Heart left ventricle (tissue), 16 donors: ENCODE measurements around the gene TRPC3. TPM values are rescaled to one million over a fixed set of nuclear protein-coding genes. Genes with fewer than 3 reads are reported as not detected.

Experiments
- ATAC-seq, 4 donors: fragments of 200-7000 bp; cut with Tn5 transposase; one replicate each; pipeline ENCODE4 v1.9.1; 2020 to 2022; ENCODE audit warnings: moderate library complexity in 4 of 4, mild to moderate bottlenecking in 3 of 4, moderate number of reproducible peaks in 1 of 4
- DNase-seq, 5 donors: peaks; one replicate each; pipeline ENCODE4 v3.0.0-alpha.2; 2020
- H3K27ac ChIP-seq, 12 donors: fragments of 200-600 bp; sonication (generic) in 4 of 12; one replicate each; pipeline versions ENCODE4 v1.5.0 to v1.8.0; 2016 to 2022; ENCODE audit warnings: mild to moderate bottlenecking in 2 of 12
- H3K27me3 ChIP-seq, 9 donors: fragments of 200-600 bp; sonication (generic) in 2 of 9; one replicate each; pipeline versions ENCODE4 v1.5.1 to v1.8.0; 2016 to 2022; ENCODE audit warnings: mild to moderate bottlenecking in 3 of 9
- H3K36me3 ChIP-seq, 9 donors: fragments of 200-600 bp; sonication (generic) in 2 of 9; one replicate each; pipeline versions ENCODE4 v1.5.0 to v1.8.0; 2018 to 2022; ENCODE audit warnings: mild to moderate bottlenecking in 2 of 9
- H3K4me1 ChIP-seq, 12 donors: fragments of 200-600 bp; sonication (generic) in 4 of 12; one replicate each; pipeline versions ENCODE4 v1.5.0 to v1.8.0; 2016 to 2022; ENCODE audit warnings: mild to moderate bottlenecking in 3 of 12
- H3K4me3 ChIP-seq, 12 donors: fragments of 200-600 bp; sonication (generic) in 4 of 12; one replicate each; pipeline versions ENCODE4 v1.5.0 to v1.8.0; 2017 to 2022; ENCODE audit warnings: mild to moderate bottlenecking in 9 of 12, moderate library complexity in 4 of 12
- H3K9me3 ChIP-seq, 12 donors: fragments of 200-600 bp; sonication (generic) in 4 of 12; one replicate each; pipeline versions ENCODE4 v1.5.0 to v1.8.0; 2016 to 2022; ENCODE audit warnings: mild to moderate bottlenecking in 1 of 12
- POLR2A ChIP-seq, 2 donors: fragments of 450-650 bp; IDR thresholded peaks; one replicate each; pipeline ENCODE4 v1.6.1; 2017; ENCODE audit warnings: antibody characterized with exemption in 2 of 2, mild to moderate bottlenecking in 2 of 2, moderate library complexity in 2 of 2
- WGBS, 4 donors: extraction: QIAGEN DNeasy Blood & Tissue Kit in 2 of 4; methylation state at CpG; one replicate each; pipeline versions ENCODE4 v1.1.5 to v1.1.7; 2013 to 2018; 5-methylcytosine and 5-hydroxymethylcytosine counted together
- intact Hi-C, 10 donors: fragments of 100-400 bp; cut with DNase I; formaldehyde crosslinking; loops; one replicate each; pipeline versions ENCODE4 v1.11.1 to v1.14.2; 2022
- polyA plus RNA-seq, 2 donors: library from polyadenylated mRNA; stranded (reverse); fragments of 200-250 nt; gene quantifications; one replicate each; pipeline ENCODE4 v1.2.3, GENCODE V29; 2013
- total RNA-seq, 9 donors: library from RNA; depleted of rRNA in 2 of 9; stranded (reverse); fragments of >200 nt in 2 of 9; fragmentation: NEBNext Ultra II Directional in 3 of 9; extraction: Animal tissue kit (Norgen Biotek cat#: 25700) in 3 of 9; gene quantifications; one replicate each; pipeline versions ENCODE4 v1.1.0 to v1.2.4, GENCODE V29; 2016 to 2023
- TF ChIP-seq, protein P1 (sequence below), 12 donors: fragments of 200-600 bp; sonication (generic) in 4 of 12; IDR thresholded peaks; one replicate each; pipeline versions ENCODE4 v1.5.0 to v1.8.0; 2018 to 2022; ENCODE audit warnings: antibody characterized with exemption in 12 of 12, mild to moderate bottlenecking in 5 of 12
- donor health status: ischemic (EF 13 %, LVEDD 7.1; RV severe dilation, severe dysfunction).
- donor health status: healthy with polysubstance abuse.
- donor health status: DM: no; HTN: yes; CAD: no.
- donor health status: DM: no; HTN: no; CAD: no.
- donor health status: ischemic (EF 25% LVEDD 6.9; RV normal size, moderate dysfunction).
- donor health status: ischemic (EF 25% LVEDD 5.7; RV mildly dilated, moderate dysfunction).
- donor health status: healthy.
- donor health status: DM: yes; HTN: yes; CAD: no.
- donor health status: ischemic (EF 35%, LVEDD 5.7; RV mildly dilated, moderate dysfunction).
- donor health status: nonischemic (EF 11% LVEDD 7.7; RV severe dilation, severe dysfunction).
- donor health status: DM: yes; HTN: yes; CAD: no.
- donor health status: PGD.
- donor health status: ischemic (EF 29% LVEDD 5.4; RV normal size, mild dysfunction).
- donor health status: nonischemic (EF 23%, LVEDD 6.1; RV moderate dilation, normal function).

The TRPC3 gene
- total and polyA plus RNA-seq, 11 donors, result 0.06 to 0.29 (median 0.15) TPM; not detected in 1

DNA sequence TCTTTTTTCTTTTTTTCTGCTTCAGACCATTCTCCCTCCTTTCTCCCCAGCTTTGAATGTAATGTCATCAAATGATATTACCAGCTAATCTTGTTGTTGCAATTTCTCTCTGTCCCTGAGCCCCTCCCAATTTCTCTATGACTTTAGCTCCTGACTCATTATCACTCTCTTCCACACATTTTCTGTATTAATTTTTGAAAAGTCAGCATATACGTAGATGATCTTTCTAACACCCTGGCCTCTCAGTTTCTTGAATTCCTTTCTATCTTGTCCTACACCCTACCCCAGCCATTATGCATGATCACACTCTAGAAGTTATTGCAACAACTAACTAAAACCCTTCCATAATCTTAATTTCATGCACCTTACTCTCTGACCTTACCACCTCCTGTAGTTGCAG lies 13.1 kb upstream of the TRPC3 start:
- ATAC-seq (no peak), DNase-seq (no peak)
- intact Hi-C loops, result loop anchor here in 1 of 10 donors (5.0 kb wide), 1 partner anchor 723 kb away; no protein-coding TSS in a partner anchor
- no peak overlapping the region for H3K4me3 ChIP-seq
- no peaks in the 10 kb centered on the region for H3K4me1 ChIP-seq
- H3K27me3 ChIP-seq, result peaks cover 0 to 15% (median 3%) of the 10 kb centered on the region in 9 donors
- TF ChIP-seq POLR2A (IDR thresholded peaks at IDR 0.05), result no peak
- TF ChIP-seq, protein P1, sequence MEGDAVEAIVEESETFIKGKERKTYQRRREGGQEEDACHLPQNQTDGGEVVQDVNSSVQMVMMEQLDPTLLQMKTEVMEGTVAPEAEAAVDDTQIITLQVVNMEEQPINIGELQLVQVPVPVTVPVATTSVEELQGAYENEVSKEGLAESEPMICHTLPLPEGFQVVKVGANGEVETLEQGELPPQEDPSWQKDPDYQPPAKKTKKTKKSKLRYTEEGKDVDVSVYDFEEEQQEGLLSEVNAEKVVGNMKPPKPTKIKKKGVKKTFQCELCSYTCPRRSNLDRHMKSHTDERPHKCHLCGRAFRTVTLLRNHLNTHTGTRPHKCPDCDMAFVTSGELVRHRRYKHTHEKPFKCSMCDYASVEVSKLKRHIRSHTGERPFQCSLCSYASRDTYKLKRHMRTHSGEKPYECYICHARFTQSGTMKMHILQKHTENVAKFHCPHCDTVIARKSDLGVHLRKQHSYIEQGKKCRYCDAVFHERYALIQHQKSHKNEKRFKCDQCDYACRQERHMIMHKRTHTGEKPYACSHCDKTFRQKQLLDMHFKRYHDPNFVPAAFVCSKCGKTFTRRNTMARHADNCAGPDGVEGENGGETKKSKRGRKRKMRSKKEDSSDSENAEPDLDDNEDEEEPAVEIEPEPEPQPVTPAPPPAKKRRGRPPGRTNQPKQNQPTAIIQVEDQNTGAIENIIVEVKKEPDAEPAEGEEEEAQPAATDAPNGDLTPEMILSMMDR (IDR thresholded peaks at IDR 0.05), result no peak
- no peaks in the 10 kb centered on the region for H3K36me3 ChIP-seq
- no peaks in the 10 kb centered on the region for H3K9me3 ChIP-seq
- WGBS, 4 donors, result 93 to 96% (median 95%) methylated on average over 1 of the region's 1 CpG
- no peak overlapping the region for H3K27ac ChIP-seq

DNA sequence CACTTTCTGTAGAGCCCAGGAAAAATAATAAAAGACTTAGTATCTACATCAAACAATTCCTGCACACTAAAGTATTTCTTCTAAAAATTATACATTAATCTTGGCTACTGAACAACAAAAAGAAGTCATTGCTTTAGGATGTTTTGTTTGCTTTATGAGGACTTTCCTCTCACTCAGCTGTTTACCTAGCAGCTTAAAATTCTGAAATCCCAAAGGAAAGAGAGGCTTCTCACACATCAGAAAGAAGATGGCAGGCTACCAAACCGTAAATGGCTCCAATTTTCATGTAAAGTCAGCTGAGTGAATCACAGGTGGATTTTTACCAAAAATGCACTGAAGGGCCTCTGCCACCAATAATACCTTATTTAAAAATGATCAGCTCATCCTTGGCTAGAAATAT lies 9.0 kb upstream of the TRPC3 start:
- H3K27me3 ChIP-seq, result peaks cover 0 to 16% (median 0%) of the 10 kb centered on the region in 9 donors
- no peaks in the 10 kb centered on the region for H3K9me3 ChIP-seq
- no peaks in the 10 kb centered on the region for H3K4me1 ChIP-seq
- H3K4me3 ChIP-seq, result no peak overlapping the region
- 71 to 77% (median 75%) methylated on average over 1 of the region's 1 CpG for WGBS, 4 donors
- TF ChIP-seq, protein P1 (IDR thresholded peaks at IDR 0.05), result no peak
- no peak for TF ChIP-seq POLR2A (IDR thresholded peaks at IDR 0.05)
- ATAC-seq (no peak), DNase-seq (no peak)
- intact Hi-C loops, result loop anchor here in 1 of 10 donors (5.0 kb wide), 1 partner anchor 719 kb away; no protein-coding TSS in a partner anchor
- H3K27ac ChIP-seq, result no peak overlapping the region
- no peaks in the 10 kb centered on the region for H3K36me3 ChIP-seq

DNA sequence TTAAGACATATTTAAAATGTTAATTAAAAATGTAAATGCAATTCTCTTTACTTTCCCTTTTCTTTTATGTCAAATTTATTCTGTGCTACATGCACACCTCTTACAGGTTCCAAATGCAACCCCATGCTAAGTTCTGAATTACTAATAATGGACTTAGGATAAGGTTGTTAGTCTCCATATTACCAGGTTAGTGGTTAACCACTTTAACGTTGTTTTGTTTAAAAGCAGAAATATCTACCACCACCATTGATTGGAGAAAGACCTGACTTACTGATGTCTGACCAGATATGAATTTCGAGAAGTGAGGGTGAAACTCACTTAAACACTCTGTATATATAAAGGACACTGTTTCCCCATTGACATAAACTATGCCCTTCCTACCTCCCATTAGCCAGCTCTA lies 6.9 kb upstream of the TRPC3 start:
- intact Hi-C loops, result loop anchor here in 1 of 10 donors (10.0 kb wide), 1 partner anchor 196 kb away; the partner anchor contains the start of gene BLTP1
- Histone ChIP-seq H3K4me3 (no peak overlapping the region), H3K27ac (no peak overlapping the region), H3K9me3 (no peaks in the 10 kb centered on the region), H3K36me3 (no peaks in the 10 kb centered on the region), H3K4me1 (no peaks in the 10 kb centered on the region), H3K27me3 (peaks cover 0 to 25% (median 0%) of the 10 kb centered on the region in 9 donors)
- ATAC-seq (no peak), DNase-seq (no peak)
- 78 to 85% (median 80%) methylated on average over 2 of the region's 2 CpGs for WGBS, 4 donors
- TF ChIP-seq POLR2A (IDR thresholded peaks at IDR 0.05), result no peak

DNA sequence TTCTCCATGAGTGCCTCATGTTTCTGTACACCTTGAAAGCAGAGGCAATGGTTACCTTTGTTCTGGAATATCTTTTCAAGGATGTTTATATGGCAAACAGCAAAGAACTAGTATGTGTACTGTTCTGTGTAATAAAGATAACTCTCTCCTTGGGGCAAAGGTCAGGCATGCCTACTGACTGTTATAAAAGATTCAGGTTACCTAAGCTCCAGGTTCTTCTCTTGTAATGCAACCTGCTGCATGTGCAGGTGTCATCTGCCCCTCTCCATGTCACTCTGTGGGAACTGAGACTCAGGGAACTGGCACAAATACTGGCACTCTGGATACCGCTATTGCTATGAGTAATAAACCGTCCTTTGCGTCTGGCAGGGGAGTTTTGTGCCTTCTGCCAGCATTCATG lies 5.4 kb upstream of the TRPC3 start:
- WGBS, 4 donors, result 92 to 97% (median 94%) methylated on average over 3 of the region's 3 CpGs
- H3K4me1 ChIP-seq, result peaks cover 0 to 2% (median 0%) of the 10 kb centered on the region in 12 donors
- no peak for ATAC-seq
- peaks cover 0 to 37% (median 4%) of the 10 kb centered on the region in 9 donors for H3K27me3 ChIP-seq
- DNase-seq, result no peak
- H3K27ac ChIP-seq, result no peak overlapping the region
- no peak for TF ChIP-seq POLR2A (IDR thresholded peaks at IDR 0.05)
- TF ChIP-seq, protein P1 (IDR thresholded peaks at IDR 0.05), result no peak
- intact Hi-C loops, result loop anchor here in 1 of 10 donors (10.0 kb wide), 1 partner anchor 198 kb away; the partner anchor contains the start of gene BLTP1
- H3K9me3 ChIP-seq, result no peaks in the 10 kb centered on the region
- no peak overlapping the region for H3K4me3 ChIP-seq
- H3K36me3 ChIP-seq, result no peaks in the 10 kb centered on the region

DNA sequence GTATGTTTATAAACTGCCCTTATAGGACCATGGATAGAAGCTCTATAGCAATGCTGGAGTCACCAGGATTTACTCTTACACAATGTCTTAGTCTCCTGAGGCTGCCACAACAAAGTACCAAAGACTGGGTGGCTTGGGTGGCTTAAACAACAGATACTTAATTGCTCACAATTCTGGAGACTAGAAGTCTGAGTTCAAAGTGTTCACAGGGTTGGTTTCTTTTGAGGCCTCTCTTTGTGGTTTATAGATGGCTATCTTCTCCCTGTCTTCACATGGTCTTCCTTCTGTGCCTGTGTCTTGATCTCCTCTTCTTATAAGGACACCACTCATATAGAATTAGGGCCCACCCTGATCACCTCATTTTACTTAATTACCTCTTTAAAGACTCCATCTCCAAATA lies 2.0 kb upstream of the TRPC3 start:
- TF ChIP-seq POLR2A (IDR thresholded peaks at IDR 0.05), result no peak
- TF ChIP-seq, protein P1 (IDR thresholded peaks at IDR 0.05), result no peak
- intact Hi-C loops, result loop anchor here in 5 of 10 donors (5.0 to 10.0 kb wide), 4 partner anchors 198 to 268 kb away; partner anchors contain the start of gene BLTP1 (in 4 of the 5)
- Histone ChIP-seq H3K9me3 (no peaks in the 10 kb centered on the region), H3K27ac (no peak overlapping the region), H3K27me3 (peaks cover 0 to 52% (median 19%) of the 10 kb centered on the region in 9 donors), H3K4me3 (no peak overlapping the region), H3K36me3 (no peaks in the 10 kb centered on the region), H3K4me1 (peaks cover 0 to 23% (median 7%) of the 10 kb centered on the region in 12 donors)
- no peak for ATAC-seq
- no peak for DNase-seq
